Neural progenitor cell (in vitro differentiated cells): ENCODE data around the gene TBC1D24. TPM values are rescaled to one million over a fixed set of nuclear protein-coding genes. Genes with fewer than 3 reads are reported as not detected.

Experiments
- DNase-seq: peaks from one replicate; pipeline ENCODE4 v3.0.0-alpha.2; 2016; ENCODE audit warnings: low spot score
- H2AFZ ChIP-seq: fragments of 200-600 bp; sonication (generic); replicated peaks from 2 replicates; pipeline ENCODE4 v1.6.1; 2016; ENCODE audit warnings: antibody characterized with exemption
- H3F3A ChIP-seq: fragments of 200-600 bp; sonication (generic); 2 replicates; pipeline ENCODE4 v1.6.1; 2016; ENCODE audit warnings: antibody characterized with exemption, low read depth
- H3K27ac ChIP-seq: fragments of 200-600 bp; sonication (generic); 2 replicates; pipeline ENCODE4 v1.5.1; 2016; ENCODE audit warnings: mild to moderate bottlenecking
- H3K27me3 ChIP-seq: fragments of 200-600 bp; sonication (generic); 2 replicates; pipeline ENCODE4 v1.6.1; 2016; ENCODE audit warnings: mild to moderate bottlenecking, moderate library complexity
- H3K36me3 ChIP-seq: fragments of 200-600 bp; sonication (generic); 2 replicates; pipeline ENCODE4 v1.5.1; 2016
- H3K4me1 ChIP-seq: fragments of 200-600 bp; sonication (generic); 2 replicates; pipeline ENCODE4 v1.6.1; 2016; ENCODE audit warnings: mixed run types
- H3K4me2 ChIP-seq: fragments of 200-600 bp; sonication (generic); 2 replicates; pipeline ENCODE4 v1.6.1; 2016
- H3K4me3 ChIP-seq: fragments of 200-600 bp; sonication (generic); 2 replicates; pipeline ENCODE4 v1.5.1; 2016
- H3K79me2 ChIP-seq: fragments of 200-600 bp; sonication (generic); 2 replicates; pipeline ENCODE4 v1.6.1; 2016; ENCODE audit warnings: low read depth
- H3K9ac ChIP-seq: fragments of 200-600 bp; sonication (generic); 2 replicates; pipeline ENCODE4 v1.6.1; 2016
- H3K9me3 ChIP-seq: fragments of 200-600 bp; sonication (generic); 2 replicates; pipeline ENCODE4 v1.5.1; 2016; ENCODE audit warnings: low read depth
- H4K20me1 ChIP-seq: fragments of 200-600 bp; sonication (generic); 2 replicates; pipeline ENCODE4 v1.6.1; 2016; ENCODE audit warnings: low read depth
- H3K27ac Mint-ChIP-seq: 3 replicates; pipeline ENCODE4 v1.8.0; 2021; ENCODE audit warnings: mixed read lengths
- H3K27me3 Mint-ChIP-seq: 2 replicates; pipeline ENCODE4 v1.8.0; 2022; ENCODE audit warnings: low read depth, mild to moderate bottlenecking, inconsistent platforms, moderate library complexity, mixed read lengths; ENCODE audit not compliant: insufficient read depth
- H3K36me3 Mint-ChIP-seq: 3 replicates; pipeline ENCODE4 v1.8.0; 2021; ENCODE audit warnings: mixed read lengths
- H3K4me1 Mint-ChIP-seq: 3 replicates; pipeline ENCODE4 v1.8.0; 2021; ENCODE audit warnings: mixed read lengths
- H3K4me3 Mint-ChIP-seq: 3 replicates; pipeline ENCODE4 v1.8.0; 2021; ENCODE audit warnings: mild to moderate bottlenecking, moderate library complexity, mixed read lengths
- H3K9me3 Mint-ChIP-seq: 3 replicates; pipeline ENCODE4 v1.8.0; 2020; ENCODE audit warnings: mixed read lengths
- CTCF ChIP-seq: fragments of 200-600 bp; sonication (generic); IDR thresholded peaks from 2 replicates; pipeline ENCODE4 v1.5.1; 2017; ENCODE audit warnings: antibody characterized with exemption, mild to moderate bottlenecking
- EZH2 ChIP-seq: fragments of 200-600 bp; sonication (generic); IDR thresholded peaks from 2 replicates; pipeline ENCODE4 v1.6.1; 2017; ENCODE audit warnings: antibody characterized with exemption, mild to moderate bottlenecking, moderate library complexity
- EZH2phosphoT487 ChIP-seq: fragments of 200-600 bp; sonication (generic); IDR thresholded peaks from 2 replicates; pipeline ENCODE4 v1.6.1; 2017; ENCODE audit warnings: antibody characterized with exemption
- total RNA-seq: library from RNA; depleted of rRNA; stranded (reverse); fragments of >200 nt; gene quantifications from 2 replicates; pipeline ENCODE4 v1.2.3, GENCODE V29; 2015; ENCODE audit warnings: low replicate concordance

Gene TBC1D24
- total RNA-seq, 1 donor from 2014 or later, result 8.2 TPM

GRCh38 chr16:2467528-2468232 is 7.2 kb upstream of the TBC1D24 start:
- peaks cover 40% of the 10 kb centered on the region for H3K4me1 ChIP-seq
- H3K4me2 ChIP-seq, result peak overlapping the region; percentile 92
- H3K79me2 ChIP-seq, result no peaks in the 10 kb centered on the region
- no peak overlapping the region for H3K27ac ChIP-seq
- no peak overlapping the region for H3K9ac ChIP-seq
- Mint-ChIP-seq H3K27me3 (peaks cover 19% of the 10 kb centered on the region), H3K27ac (no peak overlapping the region), H3K36me3 (peaks cover 3% of the 10 kb centered on the region), H3K4me3 (peak overlapping the region; percentile 65), H3K9me3 (no peaks in the 10 kb centered on the region), H3K4me1 (peaks cover 16% of the 10 kb centered on the region)
- no peaks in the 10 kb centered on the region for H3K36me3 ChIP-seq
- H4K20me1 ChIP-seq, result peaks cover 14% of the 10 kb centered on the region
- peaks cover 66% of the 10 kb centered on the region for H3F3A ChIP-seq
- H3K4me3 ChIP-seq, result peak overlapping the region; percentile 47
- peak; percentile 84 for DNase-seq
- no peaks in the 10 kb centered on the region for H3K9me3 ChIP-seq
- peaks cover 21% of the 10 kb centered on the region for H3K27me3 ChIP-seq
- H2AFZ ChIP-seq, result peak overlapping the region; percentile 17
- no peak for TF ChIP-seq EZH2phosphoT487
- TF ChIP-seq CTCF, result peak; percentile 10
- no peak for TF ChIP-seq EZH2

- H3K4me1 ChIP-seq, result peaks cover 40% of the 10 kb centered on the region
- peak overlapping the region; percentile 47 for H3K4me3 ChIP-seq
- TF ChIP-seq EZH2phosphoT487 (no peak), CTCF (no peak), EZH2 (no peak)
- Mint-ChIP-seq H3K27ac (peak overlapping the region; percentile 76), H3K36me3 (peaks cover 2% of the 10 kb centered on the region), H3K4me1 (peaks cover 20% of the 10 kb centered on the region), H3K9me3 (no peaks in the 10 kb centered on the region), H3K27me3 (peaks cover 19% of the 10 kb centered on the region), H3K4me3 (peak overlapping the region; percentile 73)
- peaks cover 27% of the 10 kb centered on the region for H3K27me3 ChIP-seq
- H4K20me1 ChIP-seq, result peaks cover 20% of the 10 kb centered on the region
- no peak overlapping the region for H3K27ac ChIP-seq
- H3K36me3 ChIP-seq, result no peaks in the 10 kb centered on the region
- no peak overlapping the region for H3K9ac ChIP-seq
- DNase-seq, result peak; percentile 62
- H3K79me2 ChIP-seq, result no peaks in the 10 kb centered on the region
- no peaks in the 10 kb centered on the region for H3K9me3 ChIP-seq
- H3F3A ChIP-seq, result peaks cover 72% of the 10 kb centered on the region
- peak overlapping the region; percentile 17 for H2AFZ ChIP-seq
- peak overlapping the region; percentile 92 for H3K4me2 ChIP-seq
These were observed 6.6 kb upstream of the TBC1D24 start for GRCh38 chr16:2468233-2468724.

GRCh38 chr16:2468725-2469398 is 6.1 kb upstream of the TBC1D24 start:
- Histone ChIP-seq H3F3A (peaks cover 76% of the 10 kb centered on the region), H3K27ac (no peak overlapping the region), H3K27me3 (peaks cover 33% of the 10 kb centered on the region), H3K9ac (no peak overlapping the region), H3K4me1 (peaks cover 40% of the 10 kb centered on the region), H3K4me2 (peak overlapping the region; percentile 92), H3K4me3 (peak overlapping the region; percentile 47), H2AFZ (no peak overlapping the region), H3K36me3 (no peaks in the 10 kb centered on the region), H3K79me2 (no peaks in the 10 kb centered on the region), H4K20me1 (peaks cover 20% of the 10 kb centered on the region), H3K9me3 (no peaks in the 10 kb centered on the region)
- H3K36me3 Mint-ChIP-seq, result no peaks in the 10 kb centered on the region
- no peak for TF ChIP-seq CTCF
- no peak for TF ChIP-seq EZH2phosphoT487
- no peak for TF ChIP-seq EZH2
- DNase-seq, result peak; percentile 47
- peak overlapping the region; percentile 73 for H3K4me3 Mint-ChIP-seq
- H3K27me3 Mint-ChIP-seq, result peaks cover 18% of the 10 kb centered on the region
- no peak overlapping the region for H3K27ac Mint-ChIP-seq
- H3K4me1 Mint-ChIP-seq, result peaks cover 21% of the 10 kb centered on the region
- H3K9me3 Mint-ChIP-seq, result no peaks in the 10 kb centered on the region
